HL-60 (cell line): ENCODE measurements around the gene SHFL.

Source experiments
- GABPA ChIP-seq: IDR thresholded peaks from 2 replicates; pipeline ENCODE4 v1.6.1; 2012; ENCODE audit warnings: low read depth
- POLR2AphosphoS5 ChIP-seq: IDR thresholded peaks from 2 replicates; pipeline ENCODE4 v1.6.1; 2012; ENCODE audit warnings: low read depth
- TF ChIP-seq, protein P1 (sequence below): IDR thresholded peaks from one replicate; pipeline ENCODE4 v1.5.1; 2011; ENCODE audit warnings: low read length, control low read depth, inconsistent platforms; ENCODE audit not compliant: insufficient read depth
- TF ChIP-seq, protein P2 (sequence below): IDR thresholded peaks from 2 replicates; pipeline ENCODE4 v1.6.1; 2012; ENCODE audit warnings: low read depth; ENCODE audit not compliant: insufficient replicate concordance

DNA sequence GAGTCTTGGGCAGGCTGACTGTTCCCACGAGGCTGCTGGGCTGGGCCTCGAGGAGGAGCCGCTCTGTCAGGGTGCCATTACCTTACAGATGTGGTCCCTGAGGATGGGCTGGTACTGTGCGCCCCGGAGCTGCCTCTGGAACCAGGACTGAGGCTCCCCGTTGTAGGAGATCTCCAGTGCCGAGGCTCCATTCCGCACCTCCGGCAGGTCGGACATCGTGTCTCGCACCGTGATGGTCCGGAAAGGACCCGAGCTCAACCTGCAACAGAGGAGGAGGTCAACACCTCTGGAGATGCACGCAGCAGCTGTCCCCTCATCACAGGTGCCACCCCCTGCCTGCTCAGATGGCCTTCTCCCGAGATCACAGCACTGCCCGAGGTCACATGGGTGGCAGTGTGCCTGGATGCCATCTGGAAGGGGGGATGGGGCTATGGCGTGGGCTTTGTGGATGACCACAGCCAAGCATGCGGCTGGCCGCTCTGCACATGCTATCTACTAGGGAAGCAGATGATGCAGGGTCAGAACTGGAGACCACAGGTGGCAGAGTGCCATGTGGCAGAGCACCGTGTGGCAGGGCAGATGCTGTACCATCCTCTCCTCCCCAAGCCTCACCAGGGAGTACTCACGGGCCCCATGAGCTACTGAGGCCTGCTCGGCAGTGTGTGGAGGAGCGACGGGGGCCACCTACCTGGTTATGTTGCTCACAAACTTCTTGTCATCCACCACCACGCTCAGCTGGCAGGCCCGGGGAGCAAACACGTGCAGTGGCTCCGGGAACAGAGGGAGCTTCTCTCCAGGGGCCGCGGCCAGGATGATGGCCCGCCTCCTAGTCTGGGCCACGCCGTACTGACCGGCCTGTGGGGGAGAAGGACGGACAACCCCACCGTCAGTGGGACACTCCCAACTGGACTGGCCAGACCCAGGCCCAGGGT lies 51.9 kb downstream of the SHFL start:
- TF ChIP-seq, protein P1, sequence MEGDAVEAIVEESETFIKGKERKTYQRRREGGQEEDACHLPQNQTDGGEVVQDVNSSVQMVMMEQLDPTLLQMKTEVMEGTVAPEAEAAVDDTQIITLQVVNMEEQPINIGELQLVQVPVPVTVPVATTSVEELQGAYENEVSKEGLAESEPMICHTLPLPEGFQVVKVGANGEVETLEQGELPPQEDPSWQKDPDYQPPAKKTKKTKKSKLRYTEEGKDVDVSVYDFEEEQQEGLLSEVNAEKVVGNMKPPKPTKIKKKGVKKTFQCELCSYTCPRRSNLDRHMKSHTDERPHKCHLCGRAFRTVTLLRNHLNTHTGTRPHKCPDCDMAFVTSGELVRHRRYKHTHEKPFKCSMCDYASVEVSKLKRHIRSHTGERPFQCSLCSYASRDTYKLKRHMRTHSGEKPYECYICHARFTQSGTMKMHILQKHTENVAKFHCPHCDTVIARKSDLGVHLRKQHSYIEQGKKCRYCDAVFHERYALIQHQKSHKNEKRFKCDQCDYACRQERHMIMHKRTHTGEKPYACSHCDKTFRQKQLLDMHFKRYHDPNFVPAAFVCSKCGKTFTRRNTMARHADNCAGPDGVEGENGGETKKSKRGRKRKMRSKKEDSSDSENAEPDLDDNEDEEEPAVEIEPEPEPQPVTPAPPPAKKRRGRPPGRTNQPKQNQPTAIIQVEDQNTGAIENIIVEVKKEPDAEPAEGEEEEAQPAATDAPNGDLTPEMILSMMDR, result no peak
- TF ChIP-seq POLR2AphosphoS5 (no peak; the same call in 1 of the 2 replicates), GABPA (no peak)
- TF ChIP-seq, protein P2, sequence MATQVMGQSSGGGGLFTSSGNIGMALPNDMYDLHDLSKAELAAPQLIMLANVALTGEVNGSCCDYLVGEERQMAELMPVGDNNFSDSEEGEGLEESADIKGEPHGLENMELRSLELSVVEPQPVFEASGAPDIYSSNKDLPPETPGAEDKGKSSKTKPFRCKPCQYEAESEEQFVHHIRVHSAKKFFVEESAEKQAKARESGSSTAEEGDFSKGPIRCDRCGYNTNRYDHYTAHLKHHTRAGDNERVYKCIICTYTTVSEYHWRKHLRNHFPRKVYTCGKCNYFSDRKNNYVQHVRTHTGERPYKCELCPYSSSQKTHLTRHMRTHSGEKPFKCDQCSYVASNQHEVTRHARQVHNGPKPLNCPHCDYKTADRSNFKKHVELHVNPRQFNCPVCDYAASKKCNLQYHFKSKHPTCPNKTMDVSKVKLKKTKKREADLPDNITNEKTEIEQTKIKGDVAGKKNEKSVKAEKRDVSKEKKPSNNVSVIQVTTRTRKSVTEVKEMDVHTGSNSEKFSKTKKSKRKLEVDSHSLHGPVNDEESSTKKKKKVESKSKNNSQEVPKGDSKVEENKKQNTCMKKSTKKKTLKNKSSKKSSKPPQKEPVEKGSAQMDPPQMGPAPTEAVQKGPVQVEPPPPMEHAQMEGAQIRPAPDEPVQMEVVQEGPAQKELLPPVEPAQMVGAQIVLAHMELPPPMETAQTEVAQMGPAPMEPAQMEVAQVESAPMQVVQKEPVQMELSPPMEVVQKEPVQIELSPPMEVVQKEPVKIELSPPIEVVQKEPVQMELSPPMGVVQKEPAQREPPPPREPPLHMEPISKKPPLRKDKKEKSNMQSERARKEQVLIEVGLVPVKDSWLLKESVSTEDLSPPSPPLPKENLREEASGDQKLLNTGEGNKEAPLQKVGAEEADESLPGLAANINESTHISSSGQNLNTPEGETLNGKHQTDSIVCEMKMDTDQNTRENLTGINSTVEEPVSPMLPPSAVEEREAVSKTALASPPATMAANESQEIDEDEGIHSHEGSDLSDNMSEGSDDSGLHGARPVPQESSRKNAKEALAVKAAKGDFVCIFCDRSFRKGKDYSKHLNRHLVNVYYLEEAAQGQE, result no peak
